ENCODE measurements around the gene PLBD2. TPM values are rescaled to one million over a fixed set of nuclear protein-coding genes. Genes with fewer than 3 reads are reported as not detected.
A peak's percentile ranks its signal among the peaks of the same experiment; 100 is the strongest.

PLBD2 gene
- total RNA-seq, 2 experiments from 2014 or later: 14.8 to 15.5 TPM

DNA sequence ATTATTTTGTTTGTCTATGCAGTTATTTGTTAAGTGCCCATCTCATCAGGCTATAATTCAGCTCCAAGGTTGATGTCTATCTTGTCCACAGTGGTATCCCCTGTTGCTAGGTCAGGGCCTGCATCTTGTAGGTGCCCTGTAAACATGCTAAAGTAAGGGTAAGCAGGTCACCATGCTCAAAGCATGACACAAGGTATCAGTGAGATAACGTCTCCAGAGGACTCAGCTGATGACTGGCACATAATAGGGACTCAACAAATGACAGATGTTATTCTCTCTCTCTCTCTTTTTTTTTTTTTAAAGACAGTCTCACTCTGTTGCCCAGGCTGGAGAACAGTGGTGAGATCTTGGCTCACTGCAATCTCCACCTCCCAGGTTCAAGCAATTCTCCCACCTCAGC lies 66.1 kb downstream of the PLBD2 start:
- H3K27me3 Mint-ChIP-seq: peaks cover 21% of the 10 kb centered on the region
- no peaks in the 10 kb centered on the region for H3K36me3 Mint-ChIP-seq
- H3K4me3 Mint-ChIP-seq: no peak overlapping the region
- no peaks in the 10 kb centered on the region for H3K9me3 Mint-ChIP-seq
- no peak for DNase-seq
- no peak overlapping the region for H3K27ac Mint-ChIP-seq
- H3K4me1 Mint-ChIP-seq: peaks cover 11% of the 10 kb centered on the region

GRCh38 chr12:113424915-113425823 lies 66.8 kb downstream of the PLBD2 start:
- Mint-ChIP-seq H3K36me3 (no peaks in the 10 kb centered on the region), H3K27me3 (peaks cover 26% of the 10 kb centered on the region), H3K27ac (no peak overlapping the region), H3K4me3 (no peak overlapping the region), H3K4me1 (peaks cover 11% of the 10 kb centered on the region), H3K9me3 (no peaks in the 10 kb centered on the region)
- DNase-seq: peak; percentile 48

GRCh38 chr12:113425960-113426453 lies 67.6 kb downstream of the PLBD2 start:
- H3K9me3 Mint-ChIP-seq: no peaks in the 10 kb centered on the region
- H3K4me1 Mint-ChIP-seq: peaks cover 11% of the 10 kb centered on the region
- no peak overlapping the region for H3K4me3 Mint-ChIP-seq
- no peaks in the 10 kb centered on the region for H3K36me3 Mint-ChIP-seq
- peaks cover 29% of the 10 kb centered on the region for H3K27me3 Mint-ChIP-seq
- DNase-seq: no peak
- H3K27ac Mint-ChIP-seq: no peak overlapping the region

DNA sequence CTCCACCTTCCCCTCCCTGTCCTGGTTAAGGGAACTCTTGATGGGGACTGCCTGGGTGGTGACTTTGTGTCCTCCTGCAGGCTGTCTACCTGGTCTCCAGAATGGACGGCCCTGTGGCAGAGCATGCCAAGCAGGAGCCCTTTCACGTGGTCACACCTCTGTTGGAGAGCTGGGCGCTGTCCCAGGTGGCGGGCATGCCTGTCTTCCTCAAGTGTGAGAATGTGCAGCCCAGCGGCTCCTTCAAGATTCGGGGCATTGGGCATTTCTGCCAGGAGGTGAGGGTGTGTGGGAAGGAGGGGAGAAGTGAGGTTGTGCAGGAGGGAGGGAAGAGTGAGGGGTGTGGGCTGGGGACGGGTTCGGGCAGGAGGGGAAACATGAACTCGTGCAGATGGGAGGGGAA lies 69.5 kb downstream of the PLBD2 start:
- Mint-ChIP-seq H3K27ac (no peak overlapping the region), H3K27me3 (peaks cover 23% of the 10 kb centered on the region), H3K4me1 (peaks cover 3% of the 10 kb centered on the region), H3K9me3 (no peaks in the 10 kb centered on the region), H3K4me3 (no peak overlapping the region), H3K36me3 (no peaks in the 10 kb centered on the region)
- DNase-seq: no peak

- H3K4me3 Mint-ChIP-seq: no peak overlapping the region
Measured at GRCh38 chr12:113428482-113428881, 70.1 kb downstream of the PLBD2 start.

GRCh38 chr12:113432986-113433385 lies 74.6 kb downstream of the PLBD2 start:
- Mint-ChIP-seq H3K27ac (no peak overlapping the region), H3K4me1 (no peaks in the 10 kb centered on the region), H3K9me3 (no peaks in the 10 kb centered on the region), H3K27me3 (peaks cover 13% of the 10 kb centered on the region), H3K36me3 (no peaks in the 10 kb centered on the region), H3K4me3 (no peak overlapping the region)
- DNase-seq: no peak

More at GRCh38 chr12:113428482-113428881, 70.1 kb downstream of the PLBD2 start:
- Mint-ChIP-seq H3K9me3 (no peaks in the 10 kb centered on the region), H3K36me3 (no peaks in the 10 kb centered on the region), H3K27me3 (peaks cover 23% of the 10 kb centered on the region), H3K4me1 (peaks cover 3% of the 10 kb centered on the region), H3K27ac (no peak overlapping the region)
- DNase-seq: no peak

DNA sequence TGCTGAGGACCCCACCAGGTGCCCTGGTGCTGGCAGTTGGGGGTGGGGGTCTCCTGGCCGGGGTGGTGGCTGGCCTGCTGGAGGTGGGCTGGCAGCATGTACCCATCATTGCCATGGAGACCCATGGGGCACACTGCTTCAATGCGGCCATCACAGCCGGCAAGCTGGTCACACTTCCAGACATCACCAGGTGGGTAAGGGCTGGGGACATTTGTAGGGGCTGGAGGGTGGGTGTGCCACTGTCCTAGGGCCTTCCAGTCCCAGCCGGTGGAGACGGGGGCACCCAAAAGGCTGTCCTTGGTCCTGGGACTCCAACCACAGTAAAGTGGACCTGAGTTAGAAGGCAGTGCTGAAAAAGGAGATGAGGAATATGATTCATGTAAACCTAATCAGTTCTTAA lies 77.0 kb downstream of the PLBD2 start:
- Mint-ChIP-seq H3K9me3 (no peaks in the 10 kb centered on the region), H3K4me3 (no peak overlapping the region), H3K27ac (no peak overlapping the region), H3K36me3 (no peaks in the 10 kb centered on the region), H3K4me1 (no peaks in the 10 kb centered on the region), H3K27me3 (peaks cover 9% of the 10 kb centered on the region)
- no peak for DNase-seq

DNA sequence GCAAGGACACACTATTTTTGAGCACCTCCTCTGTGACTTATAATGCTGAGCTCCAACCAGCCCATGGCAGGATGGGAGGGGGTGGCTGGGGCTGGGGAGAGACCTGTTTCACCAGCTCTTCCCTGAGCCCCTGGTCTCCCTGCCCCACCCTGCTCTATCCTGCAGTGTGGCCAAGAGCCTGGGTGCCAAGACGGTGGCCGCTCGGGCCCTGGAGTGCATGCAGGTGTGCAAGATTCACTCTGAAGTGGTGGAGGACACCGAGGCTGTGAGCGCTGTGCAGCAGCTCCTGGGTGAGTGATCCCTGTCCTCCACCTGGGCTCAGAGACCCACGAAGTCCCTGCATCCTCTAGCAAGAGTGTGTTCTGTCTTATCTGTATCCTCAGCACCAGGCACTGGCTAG lies 78.2 kb downstream of the PLBD2 start:
- no peaks in the 10 kb centered on the region for H3K9me3 Mint-ChIP-seq
- H3K4me3 Mint-ChIP-seq: no peak overlapping the region
- no peak overlapping the region for H3K27ac Mint-ChIP-seq
- H3K27me3 Mint-ChIP-seq: peaks cover 3% of the 10 kb centered on the region
- H3K4me1 Mint-ChIP-seq: no peaks in the 10 kb centered on the region
- DNase-seq: no peak
- no peaks in the 10 kb centered on the region for H3K36me3 Mint-ChIP-seq

GRCh38 chr12:113436993-113437728 lies 78.8 kb downstream of the PLBD2 start:
- H3K27me3 Mint-ChIP-seq: peaks cover 3% of the 10 kb centered on the region
- no peak overlapping the region for H3K4me3 Mint-ChIP-seq
- H3K4me1 Mint-ChIP-seq: no peaks in the 10 kb centered on the region
- H3K36me3 Mint-ChIP-seq: no peaks in the 10 kb centered on the region
- H3K27ac Mint-ChIP-seq: no peak overlapping the region
- no peak for DNase-seq
- H3K9me3 Mint-ChIP-seq: no peaks in the 10 kb centered on the region

DNA sequence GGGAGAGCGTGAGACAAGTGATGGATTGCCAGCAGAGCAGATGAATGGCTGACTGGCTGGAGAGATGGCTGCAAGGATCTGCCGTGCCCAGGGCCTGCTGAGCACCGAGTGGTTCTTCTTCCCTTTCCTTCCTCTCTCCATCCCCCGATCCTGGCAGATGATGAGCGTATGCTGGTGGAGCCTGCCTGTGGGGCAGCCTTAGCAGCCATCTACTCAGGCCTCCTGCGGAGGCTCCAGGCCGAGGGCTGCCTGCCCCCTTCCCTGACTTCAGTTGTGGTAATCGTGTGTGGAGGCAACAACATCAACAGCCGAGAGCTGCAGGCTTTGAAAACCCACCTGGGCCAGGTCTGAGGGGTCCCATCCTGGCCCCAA lies 79.3 kb downstream of the PLBD2 start:
- no peak for DNase-seq
- H3K27ac Mint-ChIP-seq: no peak overlapping the region
- no peaks in the 10 kb centered on the region for H3K9me3 Mint-ChIP-seq
- no peak overlapping the region for H3K4me3 Mint-ChIP-seq
- no peaks in the 10 kb centered on the region for H3K4me1 Mint-ChIP-seq
- peaks cover 3% of the 10 kb centered on the region for H3K27me3 Mint-ChIP-seq
- no peaks in the 10 kb centered on the region for H3K36me3 Mint-ChIP-seq

- Mint-ChIP-seq H3K4me3 (no peak overlapping the region), H3K9me3 (no peaks in the 10 kb centered on the region), H3K27ac (no peak overlapping the region), H3K36me3 (no peaks in the 10 kb centered on the region), H3K27me3 (peaks cover 3% of the 10 kb centered on the region), H3K4me1 (no peaks in the 10 kb centered on the region)
- no peak for DNase-seq
Measured at GRCh38 chr12:113438523-113439300, 80.3 kb downstream of the PLBD2 start.

- no peaks in the 10 kb centered on the region for H3K36me3 Mint-ChIP-seq
- no peak for DNase-seq
- H3K4me3 Mint-ChIP-seq: no peak overlapping the region
- no peaks in the 10 kb centered on the region for H3K9me3 Mint-ChIP-seq
- peaks cover 3% of the 10 kb centered on the region for H3K27me3 Mint-ChIP-seq
- no peaks in the 10 kb centered on the region for H3K4me1 Mint-ChIP-seq
- no peak overlapping the region for H3K27ac Mint-ChIP-seq
Measured at GRCh38 chr12:113439301-113439597, 80.9 kb downstream of the PLBD2 start.

- DNase-seq: no peak
- Mint-ChIP-seq H3K27ac (no peak overlapping the region), H3K4me3 (no peak overlapping the region), H3K4me1 (no peaks in the 10 kb centered on the region), H3K36me3 (no peaks in the 10 kb centered on the region), H3K27me3 (peaks cover 3% of the 10 kb centered on the region), H3K9me3 (no peaks in the 10 kb centered on the region)
Measured at GRCh38 chr12:113439606-113440030, 81.2 kb downstream of the PLBD2 start.

DNA sequence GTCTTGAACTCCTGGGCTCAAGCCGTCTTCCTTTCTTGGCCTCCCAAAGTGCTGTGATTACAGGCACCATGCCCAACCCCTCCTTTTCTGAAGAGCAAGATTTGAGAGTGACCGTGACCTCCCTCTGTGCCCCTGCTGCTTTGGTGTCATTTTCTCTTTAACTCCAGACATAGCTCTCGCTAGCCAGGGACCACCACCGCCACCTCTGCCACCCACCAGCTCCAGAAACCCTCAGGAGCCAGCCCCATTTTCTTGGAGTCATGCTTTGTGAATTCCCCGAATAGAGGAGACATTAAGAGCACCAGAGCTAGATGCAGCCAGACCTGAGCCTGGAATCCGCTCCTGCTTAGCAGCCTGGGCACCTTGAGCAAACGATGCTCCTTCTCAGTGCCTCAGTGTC lies 81.9 kb downstream of the PLBD2 start:
- no peak for DNase-seq
- Mint-ChIP-seq H3K27ac (no peak overlapping the region), H3K4me1 (no peaks in the 10 kb centered on the region)

More for the DNA sequence above, 81.9 kb downstream of the PLBD2 start:
- Mint-ChIP-seq H3K36me3 (no peaks in the 10 kb centered on the region), H3K4me3 (no peak overlapping the region), H3K9me3 (no peaks in the 10 kb centered on the region), H3K27me3 (peaks cover 11% of the 10 kb centered on the region)
